Motor neuron (in vitro differentiated cells): ENCODE data around the gene TESK2. TPM values are rescaled to one million over a fixed set of nuclear protein-coding genes. Genes with fewer than 3 reads are reported as not detected.
A peak's percentile ranks its signal among the peaks of the same experiment; 100 is the strongest.

Experiments used
- ATAC-seq, 8 experiments: fragments of 200-7000 bp; cut with Tn5 transposase; replicated peaks in 6 of 8; 2 replicates each; pipeline ENCODE4 v1.8.0; 2021; ENCODE audit warnings: mild to moderate bottlenecking in 8 of 8, moderate library complexity in 8 of 8
- H3K27ac ChIP-seq, 2 donors: fragments of 250-450 bp; sonication (Bioruptor Pico); 2 replicates each; pipeline ENCODE4 v1.9.0; 2021; ENCODE audit warnings: antibody characterized with exemption in 2 of 2, mild to moderate bottlenecking in 2 of 2, moderate library complexity in 1 of 2
- H3K4me1 ChIP-seq, 2 donors: fragments of 250-450 bp; sonication (Bioruptor Pico); replicated peaks in 1 of 2; 2 replicates each; pipeline ENCODE4 v1.6.1; 2021; ENCODE audit warnings: antibody characterized with exemption in 2 of 2, mild to moderate bottlenecking in 2 of 2, moderate library complexity in 1 of 2
- H3K4me3 ChIP-seq, 5 donors: fragments of 250-450 bp; sonication (Bioruptor Pico); 2 replicates each; pipeline ENCODE4 v1.9.0; 2021; ENCODE audit warnings: antibody characterized with exemption in 5 of 5, mild to moderate bottlenecking in 5 of 5, moderate library complexity in 4 of 5
- WGBS, 10 experiments: fragments of 450-650 bp; shearing (Covaris generic); methylation state at CpG; one replicate each; pipeline ENCODE4 v1.0.0; 2022; 5-methylcytosine and 5-hydroxymethylcytosine counted together
- in situ Hi-C, 9 experiments: fragments of 400-800 bp; cut with MboI; loops; one replicate each; pipeline ENCODE4 v1.15.0; 2021; ENCODE audit warnings: low sequenced_read_pairs in 9 of 9, low pct_unique_long_range_greater_than_20kb in 2 of 9; ENCODE audit not compliant: unreplicated experiment in 9 of 9
- total RNA-seq, 8 experiments: library from RNA; unstranded; fragments of 300-600 nt; gene quantifications; 2 replicates each; pipeline versions ENCODE4 v1.2.3 to v1.2.4, GENCODE V29; 2022

The TESK2 gene
- total RNA-seq, 8 experiments from 2014 or later, result 1.1 to 17.3 (median 2.0) TPM

DNA sequence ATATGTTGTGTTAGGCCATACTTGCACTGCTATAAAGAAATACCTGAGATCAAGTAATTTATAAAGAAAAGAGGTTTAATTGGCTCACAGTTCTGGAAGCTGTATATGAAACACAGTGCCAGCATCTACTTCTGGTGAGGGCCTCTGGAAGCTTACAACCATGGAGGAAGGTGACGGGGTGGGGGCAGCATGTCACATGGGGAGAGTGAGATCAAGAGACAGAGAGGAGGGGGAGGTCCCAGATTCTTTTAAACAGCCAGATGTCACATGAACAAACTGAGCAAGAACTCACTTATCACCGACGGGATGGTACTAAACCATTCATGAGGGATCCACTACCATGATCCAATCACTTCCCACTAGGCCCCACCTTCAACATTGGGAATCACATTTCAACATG is 42.6 kb downstream of the TESK2 start:
- no peak for ATAC-seq
- no peak overlapping the region for H3K27ac ChIP-seq
- in situ Hi-C loops, result no loop called here
- no peak overlapping the region for H3K4me3 ChIP-seq
- 88 to 100% (median 93%) methylated on average over 1 to 2 of the region's 3 CpGs; no CpG with 5 or more reads in 5 of the 10 experiments for WGBS, 10 experiments
- H3K4me1 ChIP-seq, result no peaks in the 10 kb centered on the region

DNA sequence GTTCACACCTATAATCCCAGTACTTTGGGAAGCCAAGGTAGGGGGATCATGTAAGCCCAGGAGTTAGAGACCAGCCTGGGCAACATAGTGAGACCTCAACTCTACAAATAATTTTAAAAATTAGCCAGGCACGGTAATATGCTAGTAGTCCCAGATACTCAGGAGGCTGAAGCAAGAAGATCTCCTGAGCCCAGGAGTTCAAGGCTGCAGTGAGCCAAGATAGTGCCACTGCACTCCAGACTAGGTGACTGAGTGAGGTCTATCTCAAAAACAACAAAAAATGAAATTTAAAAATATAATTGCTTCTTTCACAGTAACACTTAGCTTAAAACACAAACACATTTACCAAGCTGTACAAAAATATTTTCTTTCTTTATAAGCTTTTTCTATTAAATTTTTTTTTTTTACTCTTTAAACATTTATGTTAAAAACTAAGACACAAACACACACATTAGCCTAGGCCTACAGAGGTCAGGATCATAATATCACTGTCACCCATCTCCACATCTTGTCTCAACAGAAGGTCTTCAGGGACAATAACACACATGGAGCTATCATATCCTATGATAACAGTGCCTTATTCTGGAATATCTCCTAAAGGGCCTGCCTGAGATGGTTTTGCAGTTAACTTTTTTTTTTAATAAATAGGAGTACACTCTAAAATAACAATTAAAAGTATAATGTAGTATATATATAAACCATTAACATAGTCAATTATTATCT is 43.9 kb downstream of the TESK2 start:
- 38 to 100% (median 76%) methylated on average over 1 of the region's 1 CpG for WGBS, 10 experiments
- in situ Hi-C loops, result no loop called here
- no peaks in the 10 kb centered on the region for H3K4me1 ChIP-seq
- no peak overlapping the region for H3K4me3 ChIP-seq
- no peak for ATAC-seq
- no peak overlapping the region for H3K27ac ChIP-seq

DNA sequence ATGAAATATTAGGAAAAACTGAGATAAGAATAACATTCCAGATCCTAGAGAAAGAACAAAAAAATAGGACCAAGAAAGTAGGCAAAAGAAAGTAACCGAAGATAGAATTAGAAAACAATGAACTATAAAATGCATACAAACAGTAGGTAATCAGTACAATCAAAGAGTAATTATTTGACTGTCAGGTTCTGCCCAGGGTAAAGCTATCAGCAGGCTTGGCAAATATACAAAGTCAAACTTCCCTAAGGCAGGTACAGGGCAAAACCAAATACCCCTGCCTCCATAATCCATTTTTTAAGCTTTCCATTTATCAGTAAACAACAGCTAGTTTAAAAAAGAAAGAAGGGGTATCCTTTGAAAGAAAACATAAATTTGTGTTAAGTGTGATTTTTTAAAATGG is 44.4 kb downstream of the TESK2 start:
- ATAC-seq, result no peak
- in situ Hi-C loops, result no loop called here
- H3K4me3 ChIP-seq, result no peak overlapping the region
- no peaks in the 10 kb centered on the region for H3K4me1 ChIP-seq
- 58 to 100% (median 90%) methylated on average over 1 of the region's 1 CpG; no CpG with 5 or more reads in 1 of the 10 experiments for WGBS, 10 experiments
- H3K27ac ChIP-seq, result no peak overlapping the region

DNA sequence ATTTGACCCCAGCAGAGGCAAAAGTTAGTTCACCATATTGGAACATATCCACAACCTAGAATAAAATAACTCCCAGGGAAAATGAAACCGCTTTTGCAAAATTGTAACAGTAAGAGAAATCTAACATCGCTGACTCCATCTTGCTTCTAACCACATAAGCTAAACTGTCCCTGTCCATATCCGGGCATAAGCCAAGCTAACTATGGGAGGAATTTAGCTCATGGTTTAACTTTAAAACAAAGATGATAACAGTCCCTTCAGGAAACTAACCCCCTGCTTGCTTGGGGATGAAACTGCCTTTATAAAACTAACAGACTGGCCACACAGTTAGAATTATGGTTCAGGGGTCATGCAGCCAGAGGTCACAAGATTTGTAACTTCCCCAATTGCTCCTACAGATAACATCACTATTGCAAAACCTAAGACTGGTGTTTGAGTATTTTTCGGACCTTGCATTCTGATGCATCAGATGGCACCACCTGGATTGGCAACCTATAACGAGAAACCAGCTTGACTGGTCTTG is 46.3 kb downstream of the TESK2 start:
- Histone ChIP-seq H3K4me3 (no peak overlapping the region), H3K27ac (no peak overlapping the region), H3K4me1 (no peaks in the 10 kb centered on the region)
- in situ Hi-C loops, result no loop called here
- ATAC-seq, result no peak
- 86 to 100% (median 94%) methylated on average over 1 to 5 of the region's 5 CpGs; no CpG with 5 or more reads in 3 of the 10 experiments for WGBS, 10 experiments

DNA sequence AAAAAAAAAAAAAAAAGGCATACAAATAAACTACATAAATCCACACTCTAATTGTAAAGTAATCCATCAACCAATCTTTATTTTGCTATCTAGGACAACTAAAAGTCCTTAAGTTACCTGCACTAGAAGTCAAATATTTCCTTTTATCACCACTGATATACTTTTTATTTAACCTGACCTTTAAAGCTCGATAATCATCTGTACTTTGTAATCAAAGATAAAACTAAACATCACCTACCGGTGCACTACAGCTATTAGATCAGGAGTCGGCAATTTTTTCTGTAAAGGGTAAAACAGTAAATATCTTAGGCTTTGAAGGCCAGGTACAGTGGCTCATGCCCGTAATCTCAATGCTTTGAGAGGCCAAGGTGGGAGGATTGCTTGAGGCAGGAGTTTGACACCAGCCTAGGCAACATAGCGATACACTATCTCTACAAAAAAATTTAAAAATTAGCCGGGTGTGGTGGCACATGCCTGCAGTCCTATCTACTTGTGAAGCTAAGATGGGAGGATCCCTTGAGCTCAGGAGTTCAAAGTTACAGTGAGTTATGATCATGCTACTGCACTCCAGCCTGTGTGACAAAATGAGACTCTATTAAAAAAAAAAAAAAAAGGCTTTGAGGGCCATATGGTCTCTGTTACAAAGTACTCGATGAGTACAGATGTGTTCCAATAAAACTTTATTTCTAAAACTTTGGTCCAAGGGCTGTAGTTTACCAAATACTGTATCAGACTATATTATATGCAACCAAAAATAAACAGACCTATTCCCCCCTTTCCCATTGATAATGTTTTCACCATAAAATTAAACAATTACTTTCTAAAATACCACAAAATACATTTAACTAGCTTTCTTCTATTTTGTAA is 47.1 kb downstream of the TESK2 start:
- in situ Hi-C loops, result no loop called here
- Histone ChIP-seq H3K4me3 (no peak overlapping the region), H3K4me1 (no peaks in the 10 kb centered on the region), H3K27ac (no peak overlapping the region)
- WGBS, 10 experiments, result 55 to 95% (median 88%) methylated on average over 3 to 7 of the region's 7 CpGs; no CpG with 5 or more reads in 2 of the 10 experiments
- ATAC-seq, result peak in 2 of 8 experiments; percentile 18 to 48

DNA sequence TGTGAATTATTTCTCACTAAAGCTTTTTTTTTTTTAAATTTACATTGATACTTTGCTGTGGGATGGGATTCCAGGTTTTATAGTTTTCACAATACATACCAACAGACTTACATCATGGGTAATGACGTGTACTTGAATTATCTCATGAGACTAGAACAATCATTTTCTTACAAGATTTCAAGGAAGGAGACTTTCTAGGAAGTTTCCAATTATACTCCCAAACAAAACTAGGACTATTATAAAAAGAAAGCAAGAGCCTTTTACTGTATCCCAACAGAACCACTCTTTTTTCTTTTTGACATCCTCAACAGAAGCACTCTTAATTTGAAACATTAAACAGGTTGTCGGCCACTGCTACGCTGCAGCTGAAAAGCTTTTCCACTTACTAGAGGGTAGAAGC is 48.7 kb downstream of the TESK2 start:
- Histone ChIP-seq H3K27ac (no peak overlapping the region), H3K4me1 (no peaks in the 10 kb centered on the region), H3K4me3 (no peak overlapping the region)
- ATAC-seq, result no peak
- in situ Hi-C loops, result no loop called here
- WGBS, 10 experiments, result 51 to 100% (median 91%) methylated on average over 1 to 3 of the region's 3 CpGs

DNA sequence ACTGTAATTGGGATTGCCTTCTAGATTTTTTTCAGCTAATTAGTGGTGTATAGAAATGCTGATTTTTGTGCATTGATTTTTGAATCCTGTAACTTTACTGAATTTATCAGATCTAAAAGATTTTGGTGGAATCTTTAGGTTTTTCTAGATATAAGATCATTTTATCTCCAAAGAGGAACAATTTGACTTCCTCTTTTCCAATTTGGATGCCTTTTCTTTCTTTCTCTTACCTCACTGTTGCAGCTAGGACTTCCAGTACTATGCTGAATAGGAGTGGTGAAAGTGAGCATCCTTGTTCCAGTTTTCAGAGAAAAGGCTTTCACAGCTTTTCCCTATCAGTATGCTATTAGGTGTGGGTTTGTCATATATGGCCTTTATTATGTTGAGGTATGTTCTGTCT is 53.6 kb downstream of the TESK2 start:
- Histone ChIP-seq H3K27ac (no peak overlapping the region), H3K4me1 (no peaks in the 10 kb centered on the region), H3K4me3 (no peak overlapping the region)
- in situ Hi-C loops, result no loop called here
- no peak for ATAC-seq

DNA sequence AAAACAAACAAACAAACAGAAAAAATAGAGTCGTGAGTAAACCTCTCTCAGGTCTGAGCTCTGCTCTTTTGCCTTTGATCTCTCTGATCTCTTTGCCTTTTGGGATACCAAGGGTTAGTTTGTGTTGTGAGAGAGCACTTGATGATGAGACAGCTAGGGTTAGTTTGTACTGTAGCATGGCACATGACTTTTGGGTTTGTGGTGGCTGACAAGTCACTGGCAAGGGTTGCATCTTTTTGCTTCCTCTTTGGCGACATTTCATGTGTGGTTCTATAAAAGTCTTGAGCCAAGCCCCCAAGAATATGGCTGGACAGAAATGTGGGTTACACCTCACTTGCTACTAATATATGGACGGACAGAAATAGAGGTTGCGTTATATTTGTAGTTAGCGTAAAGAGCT is 60.5 kb downstream of the TESK2 start:
- Histone ChIP-seq H3K4me1 (no peaks in the 10 kb centered on the region), H3K27ac (no peak overlapping the region), H3K4me3 (no peak overlapping the region)
- ATAC-seq, result no peak
- WGBS, 10 experiments, result 52 to 100% (median 93%) methylated on average over 1 to 5 of the region's 5 CpGs; no CpG with 5 or more reads in 2 of the 10 experiments
- in situ Hi-C loops, result no loop called here

DNA sequence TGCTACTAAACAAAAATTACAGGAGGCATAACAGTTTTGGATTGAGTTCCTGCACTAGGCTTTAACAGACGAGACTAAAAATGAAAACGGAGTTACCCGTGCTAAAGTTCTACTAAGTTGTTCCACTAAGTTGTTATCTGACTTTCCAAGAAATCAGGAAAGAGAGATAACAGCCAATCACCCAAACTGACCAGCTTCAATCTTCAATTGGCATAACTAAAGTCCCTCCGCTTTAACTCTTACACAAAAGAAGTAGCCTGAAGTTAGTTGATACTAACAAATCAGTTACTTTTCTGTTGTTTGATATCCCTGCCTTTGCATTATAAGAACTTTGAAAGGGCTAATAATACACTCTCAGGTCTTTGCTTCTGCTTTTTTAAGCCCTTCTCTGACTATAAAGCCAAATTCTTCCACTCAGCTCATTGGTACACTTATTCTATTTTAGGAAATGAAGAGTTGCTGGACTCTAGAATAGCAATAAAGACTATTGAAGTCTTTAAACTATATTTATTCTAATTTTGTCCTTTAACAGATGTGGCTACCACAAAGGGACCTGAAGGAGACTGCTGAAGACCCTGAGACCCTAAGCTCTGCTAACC is 61.3 kb downstream of the TESK2 start:
- Histone ChIP-seq H3K27ac (no peak overlapping the region), H3K4me1 (no peaks in the 10 kb centered on the region), H3K4me3 (no peak overlapping the region)
- 65 to 93% (median 79%) methylated on average over 3 to 4 of the region's 4 CpGs for WGBS, 10 experiments
- ATAC-seq, result no peak
- in situ Hi-C loops, result no loop called here

DNA sequence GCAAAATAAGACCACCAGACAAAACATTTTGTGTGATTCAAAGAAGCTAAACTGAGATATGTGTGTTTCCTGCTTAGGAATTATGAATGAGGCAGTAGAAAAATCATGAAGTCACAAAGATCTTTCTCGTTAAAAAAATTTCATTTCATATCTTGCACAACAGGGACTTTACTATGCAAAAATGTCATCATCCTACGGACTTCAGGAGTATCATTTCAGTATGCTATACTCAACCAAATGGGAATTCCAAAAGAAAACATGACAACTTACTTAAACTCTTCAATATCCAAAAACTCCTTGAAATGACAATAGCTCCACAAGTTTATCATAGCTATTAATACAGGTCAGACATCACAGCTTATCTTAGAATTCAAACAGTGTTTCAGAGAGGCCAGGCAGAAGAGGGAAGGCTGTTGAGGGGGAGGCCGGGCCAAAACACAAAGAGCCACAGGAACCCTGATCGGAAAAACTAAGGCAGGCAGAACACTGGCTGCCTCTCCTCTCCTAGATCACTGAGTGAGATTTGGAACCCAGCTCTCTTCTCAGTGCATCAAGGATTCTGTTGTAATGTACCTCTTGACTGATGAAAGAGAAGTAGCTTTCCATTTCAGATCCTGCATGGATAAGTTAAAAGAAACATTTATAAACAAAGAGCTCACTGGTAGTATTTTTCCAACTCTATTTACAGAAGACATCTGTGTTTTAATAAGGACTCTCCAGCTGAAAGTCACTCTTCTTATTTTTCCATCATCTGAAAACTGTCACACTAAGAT is 66.9 kb downstream of the TESK2 start:
- H3K4me1 ChIP-seq, result no peaks in the 10 kb centered on the region
- H3K27ac ChIP-seq, result no peak overlapping the region
- no peak overlapping the region for H3K4me3 ChIP-seq
- in situ Hi-C loops, result no loop called here
- WGBS, 10 experiments, result 57 to 90% (median 73%) methylated on average over 1 to 4 of the region's 4 CpGs
- ATAC-seq, result no peak

DNA sequence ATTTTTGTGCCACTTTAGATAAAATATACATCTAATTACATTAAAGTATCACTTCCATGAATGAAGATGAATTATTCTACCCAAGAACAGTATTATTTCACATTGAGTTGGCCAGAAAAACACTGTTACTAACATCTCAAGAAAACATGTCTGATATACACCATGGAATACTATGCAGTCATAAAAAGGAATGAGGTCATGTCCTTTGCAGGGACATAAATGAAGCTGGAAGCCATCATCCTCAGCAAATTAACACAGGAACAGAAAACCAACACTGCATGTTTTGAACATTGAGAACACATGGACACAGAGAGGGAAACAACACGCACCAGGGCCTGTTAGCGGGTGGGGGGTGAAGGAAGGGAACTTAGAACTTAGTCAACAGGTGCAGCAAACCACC is 69.0 kb downstream of the TESK2 start:
- WGBS, 10 experiments, result 79 to 100% (median 92%) methylated on average over 1 to 2 of the region's 2 CpGs; no CpG with 5 or more reads in 1 of the 10 experiments
- no peaks in the 10 kb centered on the region for H3K4me1 ChIP-seq
- no peak overlapping the region for H3K4me3 ChIP-seq
- no peak for ATAC-seq
- in situ Hi-C loops, result no loop called here
- no peak overlapping the region for H3K27ac ChIP-seq

DNA sequence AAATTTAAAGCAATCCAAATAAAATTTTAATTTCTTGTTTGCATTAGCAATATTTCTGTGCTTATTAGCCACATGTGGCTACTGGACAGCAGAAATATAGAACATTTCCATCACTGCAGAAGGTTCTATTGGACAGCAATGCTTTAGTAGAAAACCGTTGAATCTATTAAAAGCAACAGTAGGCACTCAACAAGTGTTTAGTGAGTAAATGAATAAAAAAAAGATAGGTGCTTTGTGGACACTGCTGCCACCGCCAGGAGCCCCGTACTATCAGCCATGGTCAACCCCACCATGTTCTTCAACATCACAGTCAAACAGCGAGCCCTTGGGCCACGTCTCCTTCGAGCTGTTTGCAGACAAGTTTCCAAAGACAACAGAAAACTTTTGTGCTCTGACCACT is 76.2 kb downstream of the TESK2 start:
- 57 to 86% (median 73%) methylated on average over 1 to 6 of the region's 6 CpGs; no CpG with 5 or more reads in 2 of the 10 experiments for WGBS, 10 experiments
- in situ Hi-C loops, result no loop called here
- ATAC-seq, result no peak
- Histone ChIP-seq H3K27ac (no peak overlapping the region), H3K4me3 (no peak overlapping the region), H3K4me1 (peaks cover 0 to 3% of the 10 kb centered on the region in 2 donors)
